B cell (primary cell): ENCODE results near the gene TUSC1. TPM values are rescaled to one million over a fixed set of nuclear protein-coding genes. Genes with fewer than 3 reads are reported as not detected.

Experiments used
- ATAC-seq: fragments of 200-7000 bp; cut with Tn5 transposase; one replicate; pipeline ENCODE4 v1.10.0; 2021; ENCODE audit warnings: low read depth, mild to moderate bottlenecking, moderate number of reproducible peaks, moderate library complexity
- CTCF ChIA-PET: fragments of 350-600 bp; sonication (Branson Sonifier 250); formaldehyde crosslinking; loops from one replicate; lab custom pipeline; 2021; ENCODE audit warnings: antibody characterized with exemption, inconsistent platforms; lab: Charles Lee
- POLR2A ChIA-PET: fragments of 350-600 bp; sonication (Branson Sonifier 250); formaldehyde crosslinking; loops from one replicate; lab custom pipeline; 2021; ENCODE audit warnings: antibody characterized with exemption; lab: Charles Lee
- DNase-seq: peaks from one replicate; pipeline ENCODE4 v3.0.0; 2013
- H2AFZ ChIP-seq: 2 replicates; pipeline ENCODE4 v1.6.1; 2012; ENCODE audit warnings: mild to moderate bottlenecking, low read depth, low read length; ENCODE audit not compliant: insufficient read depth, poor library complexity, severe bottlenecking
- H3K27ac ChIP-seq, 2 donors: 1 replicate in 1 of 2; 2 replicates in 1 of 2; pipeline ENCODE4 v1.5.1; 2012 to 2013; ENCODE audit warnings: low read length in 2 of 2, mild to moderate bottlenecking in 2 of 2, moderate library complexity in 1 of 2
- H3K27me3 ChIP-seq, 4 experiments: fragments of 200-600 bp in 1 of 4; sonication (generic) in 1 of 4; replicated peaks in 1 of 4; 1 replicate in 2 of 4; 2 replicates in 2 of 4; pipeline versions ENCODE4 v1.6.1 to v1.7.0; 2013 to 2016; ENCODE audit warnings: low read length in 3 of 4, mild to moderate bottlenecking in 2 of 4, mixed read lengths in 1 of 4, moderate library complexity in 1 of 4; ENCODE audit not compliant: insufficient read depth in 4 of 4, control insufficient read depth in 3 of 4; ENCODE audit errors: control extremely low read depth in 1 of 4
- H3K36me3 ChIP-seq, 2 experiments: replicated peaks in 1 of 2; 1 replicate in 1 of 2; 2 replicates in 1 of 2; pipeline versions ENCODE4 v1.6.1 to v1.7.1; 2013; ENCODE audit warnings: low read length in 1 of 2; ENCODE audit not compliant: insufficient read depth in 2 of 2, control insufficient read depth in 1 of 2; ENCODE audit errors: control extremely low read depth in 1 of 2, extremely low read depth in 1 of 2
- H3K4me1 ChIP-seq, 2 donors: fragments of 200-600 bp in 1 of 2; sonication (generic) in 1 of 2; 1 replicate in 1 of 2; 2 replicates in 1 of 2; pipeline versions ENCODE4 v1.5.1 to v1.6.1; 2013 to 2017; ENCODE audit warnings: low read length in 2 of 2; ENCODE audit not compliant: control insufficient read depth in 2 of 2, insufficient read depth in 2 of 2
- H3K4me2 ChIP-seq: replicated peaks from 2 replicates; pipeline ENCODE3; 2012; ENCODE audit warnings: mild to moderate bottlenecking, low read depth, low read length; ENCODE audit not compliant: poor library complexity, severe bottlenecking
- H3K4me3 ChIP-seq, 5 experiments: fragments of 200-600 bp in 1 of 5; sonication (generic) in 1 of 5; 1 replicate in 3 of 5; 2 replicates in 2 of 5; pipeline versions ENCODE4 v1.5.1 to v1.7.0; 2011 to 2016; ENCODE audit warnings: low read length in 4 of 5, mild to moderate bottlenecking in 4 of 5, low read depth in 2 of 5, control low read depth in 1 of 5, moderate library complexity in 1 of 5; ENCODE audit not compliant: insufficient read depth in 1 of 5; ENCODE audit errors: control extremely low read depth in 1 of 5, extremely low read depth in 1 of 5
- H3K79me2 ChIP-seq: fragments of 200-600 bp; sonication (generic); one replicate; pipeline ENCODE4 v1.6.0; 2016; ENCODE audit warnings: low read length; ENCODE audit not compliant: control insufficient read depth, insufficient read depth
- H3K9ac ChIP-seq: fragments of 200-600 bp; sonication (generic); 2 replicates; pipeline ENCODE4 v1.6.1; 2017; ENCODE audit warnings: mild to moderate bottlenecking, low read length, moderate library complexity
- H3K9me3 ChIP-seq, 3 donors: one replicate each; pipeline versions ENCODE4 v1.6.1 to v1.7.1; 2013; ENCODE audit warnings: low read length in 2 of 3; ENCODE audit not compliant: control insufficient read depth in 2 of 3, insufficient read depth in 1 of 3; ENCODE audit errors: control extremely low read depth in 1 of 3
- H4K20me1 ChIP-seq: 2 replicates; pipeline ENCODE4 v1.6.0; 2012; ENCODE audit warnings: mild to moderate bottlenecking, low read length; ENCODE audit not compliant: insufficient read depth, control insufficient read depth, poor library complexity, severe bottlenecking
- H3K27ac Mint-ChIP-seq: one replicate; pipeline ENCODE4 v1.8.0; 2021; ENCODE audit warnings: mixed read lengths
- H3K27me3 Mint-ChIP-seq: one replicate; pipeline ENCODE4 v1.8.0; 2021; ENCODE audit warnings: mixed read lengths
- H3K4me1 Mint-ChIP-seq: one replicate; pipeline ENCODE4 v1.8.0; 2021; ENCODE audit warnings: mixed read lengths
- H3K4me3 Mint-ChIP-seq: one replicate; pipeline ENCODE4 v1.8.0; 2021; ENCODE audit warnings: mixed read lengths
- H3K9me3 Mint-ChIP-seq: one replicate; pipeline ENCODE4 v1.8.0; 2022; ENCODE audit warnings: mixed read lengths; ENCODE audit not compliant: insufficient read depth
- CTCF ChIP-seq: fragments of 200-600 bp; IDR thresholded peaks from one replicate; pipeline ENCODE4 v1.8.0; 2022; ENCODE audit warnings: antibody characterized with exemption, mild to moderate bottlenecking
- EZH2 ChIP-seq: IDR thresholded peaks from 2 replicates; pipeline ENCODE4 v1.6.1; 2012; ENCODE audit warnings: borderline replicate concordance, low read depth, mild to moderate bottlenecking, moderate library complexity, low read length; ENCODE audit not compliant: insufficient read depth, poor library complexity, severe bottlenecking
- WGBS: methylation state at CpG from one replicate; pipeline ENCODE4 v1.1.5; 2013; ENCODE audit warnings: missing lambda C conversion rate; ENCODE audit not compliant: insufficient coverage; 5-methylcytosine and 5-hydroxymethylcytosine counted together
- intact Hi-C: fragments of 100-400 bp; cut with micrococcal nuclease; formaldehyde crosslinking; loops from one replicate; pipeline ENCODE4 v1.10.0; 2022
- polyA plus RNA-seq: library from polyadenylated mRNA; depleted of rRNA; stranded (reverse); fragments of >200 nt; gene quantifications from 2 replicates; pipeline ENCODE4 v1.2.3, GENCODE V29; 2012
- total RNA-seq, 2 donors: library from RNA; stranded (reverse); fragments of 120-200 nt in 1 of 2; gene quantifications; 1 replicate in 1 of 2; 2 replicates in 1 of 2; pipeline versions ENCODE4 v1.2.3 to v1.2.4, GENCODE V29; 2013 to 2022

The TUSC1 gene
- total and polyA plus RNA-seq, 2 donors (not counting 1 experiment from before 2014, with no cell fraction given) = 0.34 to 0.82 TPM

DNA sequence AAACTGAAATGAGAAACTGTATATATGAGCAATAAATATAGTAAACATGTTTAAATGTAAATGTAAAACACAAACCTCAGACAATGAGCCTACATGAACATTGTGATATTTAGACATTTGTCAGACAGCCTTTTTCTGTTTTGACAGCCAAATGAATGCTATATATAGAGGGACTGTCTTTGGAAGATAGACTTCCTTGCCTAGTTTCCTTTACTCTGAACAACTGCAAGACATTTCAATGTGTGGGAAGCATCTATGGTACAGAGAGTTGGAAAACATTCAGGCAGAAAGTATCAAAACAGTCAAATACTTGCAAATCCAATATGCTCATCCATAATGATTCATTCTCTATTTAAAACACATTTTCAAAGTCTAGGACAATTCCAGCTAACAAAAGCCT, 31.7 kb upstream of the TUSC1 start:
- Histone ChIP-seq H3K4me2 (no peak overlapping the region), H3K9me3 (no peaks in the 10 kb centered on the region), H3K27ac (no peak overlapping the region), H3K4me1 (no peaks in the 10 kb centered on the region), H2AFZ (no peak overlapping the region), H3K79me2 (no peaks in the 10 kb centered on the region), H3K36me3 (no peaks in the 10 kb centered on the region), H3K27me3 (no peaks in the 10 kb centered on the region), H3K9ac (no peak overlapping the region), H3K4me3 (no peak overlapping the region), H4K20me1 (no peaks in the 10 kb centered on the region)
- ChIA-PET CTCF (no interaction called here), POLR2A (no interaction called here)
- H3K9me3 Mint-ChIP-seq = no peaks in the 10 kb centered on the region
- no peak for ATAC-seq
- intact Hi-C loops = no loop called here
- no peaks in the 10 kb centered on the region for H3K27me3 Mint-ChIP-seq
- no peaks in the 10 kb centered on the region for H3K4me1 Mint-ChIP-seq
- H3K27ac Mint-ChIP-seq = no peak overlapping the region
- TF ChIP-seq EZH2 = no peak
- no peak for TF ChIP-seq CTCF
- no peak for DNase-seq
- H3K4me3 Mint-ChIP-seq = no peak overlapping the region

DNA sequence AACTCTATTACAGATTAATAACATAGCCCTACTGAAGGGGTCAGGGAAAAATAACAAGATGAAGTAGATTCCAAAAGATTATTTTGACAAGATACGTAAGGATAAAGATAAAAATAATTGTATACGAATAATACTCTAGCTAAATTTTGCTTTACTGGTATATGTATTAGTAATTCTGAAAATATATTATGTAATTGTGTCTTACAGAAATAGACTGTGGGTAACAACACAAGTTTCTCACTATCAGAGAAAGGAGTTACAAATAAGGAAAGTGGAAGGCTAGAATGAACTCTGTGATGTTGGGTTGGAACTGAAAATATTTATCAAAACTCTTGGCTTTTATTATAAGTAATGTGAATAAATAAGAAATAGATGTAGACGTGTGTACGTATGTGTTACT, 26.6 kb upstream of the TUSC1 start:
- Histone ChIP-seq H4K20me1 (no peaks in the 10 kb centered on the region), H3K9me3 (no peaks in the 10 kb centered on the region), H3K4me1 (no peaks in the 10 kb centered on the region), H3K9ac (no peak overlapping the region), H3K4me2 (no peak overlapping the region), H3K36me3 (no peaks in the 10 kb centered on the region), H3K4me3 (no peak overlapping the region), H2AFZ (no peak overlapping the region), H3K79me2 (no peaks in the 10 kb centered on the region), H3K27ac (no peak overlapping the region), H3K27me3 (no peaks in the 10 kb centered on the region)
- no peak for DNase-seq
- no CpG with 5 or more reads among the region's 4 CpGs for WGBS
- ATAC-seq = no peak
- Mint-ChIP-seq H3K27ac (no peak overlapping the region), H3K4me3 (no peak overlapping the region), H3K9me3 (no peaks in the 10 kb centered on the region), H3K27me3 (no peaks in the 10 kb centered on the region), H3K4me1 (no peaks in the 10 kb centered on the region)
- CTCF ChIA-PET = no interaction called here
- intact Hi-C loops = no loop called here
- POLR2A ChIA-PET = no interaction called here
- TF ChIP-seq EZH2 = no peak
- TF ChIP-seq CTCF = no peak
